HG03460 (cell line): Measurements from ENCODE around the gene WDR88.
"Not testable (repeated sequence)": the region's sequence is repeated elsewhere in the genome, so short reads cannot be mapped to it uniquely, and the experiment has no call there.

ENCODE experiments used
- ATAC-seq: cut with Tn5 transposase; IDR thresholded peaks from one replicate; pipeline ENCODE4 v1.9.1; 2021; ENCODE audit not compliant: unreplicated experiment

Gene WDR88

GRCh38 chr19:33210266-33210940 is 78.5 kb downstream of the WDR88 start:
- no peak for ATAC-seq

GRCh38 chr19:33211794-33212435 is 80.0 kb downstream of the WDR88 start:
- ATAC-seq: no peak

- no peak for ATAC-seq
These were observed 80.7 kb downstream of the WDR88 start for GRCh38 chr19:33212436-33213172.

- no peak for ATAC-seq
These were observed 82.7 kb downstream of the WDR88 start for GRCh38 chr19:33214596-33214995.

- no peak for ATAC-seq
These were observed 83.7 kb downstream of the WDR88 start for GRCh38 chr19:33215438-33216197.

GRCh38 chr19:33216198-33216830 is 84.4 kb downstream of the WDR88 start:
- ATAC-seq: no peak

- ATAC-seq: no peak
These were observed 86.0 kb downstream of the WDR88 start for GRCh38 chr19:33217881-33218280.

GRCh38 chr19:33219261-33219815 is 87.4 kb downstream of the WDR88 start:
- ATAC-seq: no peak

GRCh38 chr19:33220115-33220514 is 88.2 kb downstream of the WDR88 start:
- no peak for ATAC-seq

- no peak for ATAC-seq
These were observed 88.8 kb downstream of the WDR88 start for GRCh38 chr19:33220735-33221134.

GRCh38 chr19:33221638-33222037 is 89.7 kb downstream of the WDR88 start:
- no peak for ATAC-seq

GRCh38 chr19:33222255-33222654 is 90.3 kb downstream of the WDR88 start:
- not testable (repeated sequence) for ATAC-seq

GRCh38 chr19:33224694-33225457 is 93.0 kb downstream of the WDR88 start:
- no peak for ATAC-seq
